ENCODE measurements around the gene U2AF2. TPM values are rescaled to one million over a fixed set of nuclear protein-coding genes. Genes with fewer than 3 reads are reported as not detected.

U2AF2 gene
- total and polyA plus RNA-seq, 2 experiments from 2014 or later, result 73.1 to 233 TPM

- TF ChIP-seq, protein P1, sequence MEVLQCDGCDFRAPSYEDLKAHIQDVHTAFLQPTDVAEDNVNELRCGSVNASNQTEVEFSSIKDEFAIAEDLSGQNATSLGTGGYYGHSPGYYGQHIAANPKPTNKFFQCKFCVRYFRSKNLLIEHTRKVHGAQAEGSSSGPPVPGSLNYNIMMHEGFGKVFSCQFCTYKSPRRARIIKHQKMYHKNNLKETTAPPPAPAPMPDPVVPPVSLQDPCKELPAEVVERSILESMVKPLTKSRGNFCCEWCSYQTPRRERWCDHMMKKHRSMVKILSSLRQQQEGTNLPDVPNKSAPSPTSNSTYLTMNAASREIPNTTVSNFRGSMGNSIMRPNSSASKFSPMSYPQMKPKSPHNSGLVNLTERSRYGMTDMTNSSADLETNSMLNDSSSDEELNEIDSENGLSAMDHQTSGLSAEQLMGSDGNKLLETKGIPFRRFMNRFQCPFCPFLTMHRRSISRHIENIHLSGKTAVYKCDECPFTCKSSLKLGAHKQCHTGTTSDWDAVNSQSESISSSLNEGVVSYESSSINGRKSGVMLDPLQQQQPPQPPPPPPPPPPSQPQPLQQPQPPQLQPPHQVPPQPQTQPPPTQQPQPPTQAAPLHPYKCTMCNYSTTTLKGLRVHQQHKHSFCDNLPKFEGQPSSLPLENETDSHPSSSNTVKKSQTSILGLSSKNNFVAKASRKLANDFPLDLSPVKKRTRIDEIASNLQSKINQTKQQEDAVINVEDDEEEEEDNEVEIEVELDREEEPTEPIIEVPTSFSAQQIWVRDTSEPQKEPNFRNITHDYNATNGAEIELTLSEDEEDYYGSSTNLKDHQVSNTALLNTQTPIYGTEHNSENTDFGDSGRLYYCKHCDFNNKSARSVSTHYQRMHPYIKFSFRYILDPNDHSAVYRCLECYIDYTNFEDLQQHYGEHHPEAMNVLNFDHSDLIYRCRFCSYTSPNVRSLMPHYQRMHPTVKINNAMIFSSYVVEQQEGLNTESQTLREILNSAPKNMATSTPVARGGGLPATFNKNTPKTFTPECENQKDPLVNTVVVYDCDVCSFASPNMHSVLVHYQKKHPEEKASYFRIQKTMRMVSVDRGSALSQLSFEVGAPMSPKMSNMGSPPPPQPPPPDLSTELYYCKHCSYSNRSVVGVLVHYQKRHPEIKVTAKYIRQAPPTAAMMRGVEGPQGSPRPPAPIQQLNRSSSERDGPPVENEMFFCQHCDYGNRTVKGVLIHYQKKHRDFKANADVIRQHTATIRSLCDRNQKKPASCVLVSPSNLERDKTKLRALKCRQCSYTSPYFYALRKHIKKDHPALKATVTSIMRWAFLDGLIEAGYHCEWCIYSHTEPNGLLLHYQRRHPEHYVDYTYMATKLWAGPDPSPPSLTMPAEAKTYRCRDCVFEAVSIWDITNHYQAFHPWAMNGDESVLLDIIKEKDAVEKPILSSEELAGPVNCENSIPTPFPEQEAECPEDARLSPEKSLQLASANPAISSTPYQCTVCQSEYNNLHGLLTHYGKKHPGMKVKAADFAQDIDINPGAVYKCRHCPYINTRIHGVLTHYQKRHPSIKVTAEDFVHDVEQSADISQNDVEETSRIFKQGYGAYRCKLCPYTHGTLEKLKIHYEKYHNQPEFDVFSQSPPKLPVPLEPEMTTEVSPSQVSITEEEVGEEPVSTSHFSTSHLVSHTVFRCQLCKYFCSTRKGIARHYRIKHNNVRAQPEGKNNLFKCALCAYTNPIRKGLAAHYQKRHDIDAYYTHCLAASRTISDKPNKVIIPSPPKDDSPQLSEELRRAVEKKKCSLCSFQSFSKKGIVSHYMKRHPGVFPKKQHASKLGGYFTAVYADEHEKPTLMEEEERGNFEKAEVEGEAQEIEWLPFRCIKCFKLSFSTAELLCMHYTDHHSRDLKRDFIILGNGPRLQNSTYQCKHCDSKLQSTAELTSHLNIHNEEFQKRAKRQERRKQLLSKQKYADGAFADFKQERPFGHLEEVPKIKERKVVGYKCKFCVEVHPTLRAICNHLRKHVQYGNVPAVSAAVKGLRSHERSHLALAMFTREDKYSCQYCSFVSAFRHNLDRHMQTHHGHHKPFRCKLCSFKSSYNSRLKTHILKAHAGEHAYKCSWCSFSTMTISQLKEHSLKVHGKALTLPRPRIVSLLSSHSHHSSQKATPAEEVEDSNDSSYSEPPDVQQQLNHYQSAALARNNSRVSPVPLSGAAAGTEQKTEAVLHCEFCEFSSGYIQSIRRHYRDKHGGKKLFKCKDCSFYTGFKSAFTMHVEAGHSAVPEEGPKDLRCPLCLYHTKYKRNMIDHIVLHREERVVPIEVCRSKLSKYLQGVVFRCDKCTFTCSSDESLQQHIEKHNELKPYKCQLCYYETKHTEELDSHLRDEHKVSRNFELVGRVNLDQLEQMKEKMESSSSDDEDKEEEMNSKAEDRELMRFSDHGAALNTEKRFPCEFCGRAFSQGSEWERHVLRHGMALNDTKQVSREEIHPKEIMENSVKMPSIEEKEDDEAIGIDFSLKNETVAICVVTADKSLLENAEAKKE (CRISPR knock-in tag; IDR thresholded peaks at IDR 0.05), result no peak
- TF ChIP-seq REST (IDR thresholded peaks at IDR 0.05; ENCODE audit: unreplicated experiment) (no peak), POLR2AphosphoS5 (IDR thresholded peaks at IDR 0.05; ENCODE audit: low read depth) (no peak), NANOG (IDR thresholded peaks at IDR 0.05; ENCODE audit: borderline replicate concordance) (no peak)
Observed at GRCh38 chr19:55689411-55690108, 34.7 kb downstream of the U2AF2 start (continued).

Measured in GM23338 (cell line).